Activated CD8-positive, alpha-beta T cell treated with anti-CD3 and anti-CD28 coated beads, Interleukin-2, amount 10 ng/mL, durations not matched to agents 7 days and 5 days (primary cell): ENCODE data around the gene A2M. TPM values are rescaled to one million over a fixed set of nuclear protein-coding genes. Genes with fewer than 3 reads are reported as not detected.
"Not testable (repeated sequence)": the region's sequence is repeated elsewhere in the genome, so short reads cannot be mapped to it uniquely, and the experiment has no call there.

ENCODE experiments used
- ATAC-seq: fragments of 150-1000 bp; cut with Tn5 transposase; one replicate; pipeline ENCODE4 v1.10.0; 2021; ENCODE audit warnings: moderate library complexity
- CTCF ChIA-PET: fragments of 350-600 bp; sonication (Branson Sonifier 250); formaldehyde crosslinking; loops from one replicate; lab custom pipeline; 2021; ENCODE audit warnings: antibody characterized with exemption; lab: Charles Lee
- POLR2A ChIA-PET: fragments of 350-600 bp; sonication (Branson Sonifier 250); formaldehyde crosslinking; loops from one replicate; lab custom pipeline; 2021; ENCODE audit warnings: antibody characterized with exemption; lab: Charles Lee
- DNase-seq: peaks from one replicate; pipeline ENCODE4 v3.0.0-alpha.2; 2020
- H3K27ac Mint-ChIP-seq: one replicate; pipeline ENCODE4 v1.8.0; 2021; ENCODE audit warnings: mild to moderate bottlenecking, mixed read lengths
- H3K27me3 Mint-ChIP-seq: one replicate; pipeline ENCODE4 v1.8.0; 2021; ENCODE audit warnings: low read depth, mixed read lengths
- H3K36me3 Mint-ChIP-seq: one replicate; pipeline ENCODE4 v1.8.0; 2021; ENCODE audit warnings: low read depth, mixed read lengths
- H3K4me1 Mint-ChIP-seq: one replicate; pipeline ENCODE4 v1.8.0; 2021; ENCODE audit warnings: low read depth, mixed read lengths
- H3K4me3 Mint-ChIP-seq: one replicate; pipeline ENCODE4 v1.8.0; 2021; ENCODE audit warnings: mild to moderate bottlenecking, mixed read lengths
- H3K9me3 Mint-ChIP-seq: one replicate; pipeline ENCODE4 v1.8.0; 2022; ENCODE audit warnings: mixed read lengths; ENCODE audit not compliant: insufficient read depth
- total RNA-seq, 2 experiments: library from RNA; stranded (reverse); gene quantifications; one replicate each; pipeline ENCODE4 v1.2.3, GENCODE V29; 2021

The A2M gene
- not detected for total RNA-seq

- Mint-ChIP-seq H3K9me3 (no peaks in the 10 kb centered on the region), H3K27me3 (peaks cover 9% of the 10 kb centered on the region), H3K4me1 (peaks cover 8% of the 10 kb centered on the region), H3K36me3 (no peaks in the 10 kb centered on the region), H3K27ac (no peak within 1 kb of the TSS), H3K4me3 (no peak within 1 kb of the TSS)
- ChIA-PET CTCF (interaction anchor here (1.6 kb wide), 1 partner anchor 20 kb away, joined by 5 read pairs; no protein-coding TSS in a partner anchor), POLR2A (no interaction called here)
- no peak for ATAC-seq
- DNase-seq: no peak
These were observed at the start of gene A2M for GRCh38 chr12:9115731-9116559. TSS of gene A2M (minus strand) at chr12:9115919. CDS start at chr12:9115849, 70 bp downstream.

DNA sequence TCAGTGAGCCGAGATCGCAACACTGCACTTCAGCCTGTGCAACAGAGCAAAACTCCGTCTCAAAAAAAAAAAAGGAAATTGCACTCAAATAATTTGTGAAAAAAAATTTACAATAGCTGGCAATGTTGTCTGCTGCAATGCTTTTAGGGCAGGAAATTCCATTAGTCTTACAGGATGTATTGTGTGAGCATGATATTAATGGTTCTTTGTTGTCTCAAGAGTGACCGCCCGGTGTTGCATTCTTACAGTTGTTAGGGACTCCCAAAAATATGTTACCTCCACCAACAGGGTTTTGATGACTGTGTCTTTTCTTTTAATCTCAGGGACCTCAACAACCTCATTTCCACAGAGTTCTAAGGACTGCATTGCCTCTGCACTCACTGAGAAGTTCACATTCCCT lies 47.7 kb upstream of the A2M start:
- H3K4me1 Mint-ChIP-seq: no peaks in the 10 kb centered on the region
- no peak for DNase-seq
- ChIA-PET CTCF (no interaction called here), POLR2A (no interaction called here)
- no peak overlapping the region for H3K27ac Mint-ChIP-seq
- H3K4me3 Mint-ChIP-seq: no peak overlapping the region
- no peaks in the 10 kb centered on the region for H3K27me3 Mint-ChIP-seq
- H3K9me3 Mint-ChIP-seq: no peaks in the 10 kb centered on the region
- no peaks in the 10 kb centered on the region for H3K36me3 Mint-ChIP-seq
- ATAC-seq: no peak

GRCh38 chr12:9156119-9156518 lies 40.4 kb upstream of the A2M start:
- no peaks in the 10 kb centered on the region for H3K36me3 Mint-ChIP-seq
- no peak overlapping the region for H3K27ac Mint-ChIP-seq
- ChIA-PET CTCF (no interaction called here), POLR2A (no interaction called here)
- DNase-seq (no peak), ATAC-seq (no peak)
- no peaks in the 10 kb centered on the region for H3K4me1 Mint-ChIP-seq
- no peaks in the 10 kb centered on the region for H3K9me3 Mint-ChIP-seq
- H3K27me3 Mint-ChIP-seq: no peaks in the 10 kb centered on the region
- no peak overlapping the region for H3K4me3 Mint-ChIP-seq

DNA sequence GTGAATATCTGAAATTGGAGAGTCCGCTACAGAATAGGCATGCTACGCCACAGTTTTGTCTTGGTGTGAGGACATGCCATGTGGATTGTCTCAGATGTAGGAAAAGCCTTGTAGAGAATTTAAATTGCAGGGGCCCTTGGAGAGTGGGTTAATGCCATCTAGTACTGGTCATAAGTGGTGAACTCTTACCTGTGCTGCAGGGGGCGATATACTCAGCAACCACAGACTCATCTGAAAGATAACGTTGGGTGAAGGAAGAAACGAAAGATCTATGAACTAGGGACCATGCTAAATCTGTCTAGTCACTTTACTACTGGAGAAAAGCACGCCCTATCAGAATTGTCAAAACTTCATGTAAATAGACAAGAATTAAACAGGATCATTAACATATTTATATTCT lies 33.7 kb upstream of the A2M start:
- peaks cover 2% of the 10 kb centered on the region for H3K36me3 Mint-ChIP-seq
- ChIA-PET CTCF (no interaction called here), POLR2A (no interaction called here)
- H3K27ac Mint-ChIP-seq: no peak overlapping the region
- DNase-seq (no peak), ATAC-seq (no peak)
- H3K27me3 Mint-ChIP-seq: no peaks in the 10 kb centered on the region
- no peaks in the 10 kb centered on the region for H3K9me3 Mint-ChIP-seq
- H3K4me3 Mint-ChIP-seq: no peak overlapping the region
- H3K4me1 Mint-ChIP-seq: peaks cover 3% of the 10 kb centered on the region

DNA sequence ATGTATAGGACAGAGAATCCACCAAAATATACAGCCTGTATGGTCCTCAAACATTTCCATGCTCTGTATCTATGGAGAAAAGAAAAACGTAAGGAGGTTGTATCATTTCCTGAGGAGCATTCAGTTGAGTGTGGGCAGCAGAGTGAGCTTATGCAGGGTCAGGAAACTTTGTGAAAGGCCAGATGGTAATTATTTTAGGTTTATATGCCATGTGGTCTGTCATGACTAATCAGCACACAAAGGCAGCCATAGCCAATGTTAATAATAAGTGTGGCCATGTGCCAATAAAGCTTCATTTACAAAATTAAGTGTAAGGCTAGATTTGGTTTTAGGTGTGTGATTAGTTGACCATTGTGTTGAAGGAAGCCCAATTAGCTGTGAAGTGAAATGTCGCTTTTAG lies 33.2 kb upstream of the A2M start:
- POLR2A ChIA-PET: no interaction called here
- H3K4me1 Mint-ChIP-seq: peaks cover 3% of the 10 kb centered on the region

GRCh38 chr12:9147461-9147860 lies 31.7 kb upstream of the A2M start:
- DNase-seq (no peak), ATAC-seq (no peak)
- H3K4me3 Mint-ChIP-seq: no peak overlapping the region
- CTCF ChIA-PET: no interaction called here
- no peak overlapping the region for H3K27ac Mint-ChIP-seq
- H3K27me3 Mint-ChIP-seq: no peaks in the 10 kb centered on the region
- POLR2A ChIA-PET: no interaction called here
- peaks cover 2% of the 10 kb centered on the region for H3K36me3 Mint-ChIP-seq
- H3K4me1 Mint-ChIP-seq: peaks cover 3% of the 10 kb centered on the region
- H3K9me3 Mint-ChIP-seq: peaks cover 4% of the 10 kb centered on the region

More for the DNA sequence above, 33.2 kb upstream of the A2M start:
- Mint-ChIP-seq H3K27ac (no peak overlapping the region), H3K4me3 (no peak overlapping the region), H3K9me3 (peaks cover 2% of the 10 kb centered on the region), H3K36me3 (peaks cover 2% of the 10 kb centered on the region), H3K27me3 (no peaks in the 10 kb centered on the region)
- ATAC-seq (no peak), DNase-seq (no peak)
- CTCF ChIA-PET: no interaction called here

DNA sequence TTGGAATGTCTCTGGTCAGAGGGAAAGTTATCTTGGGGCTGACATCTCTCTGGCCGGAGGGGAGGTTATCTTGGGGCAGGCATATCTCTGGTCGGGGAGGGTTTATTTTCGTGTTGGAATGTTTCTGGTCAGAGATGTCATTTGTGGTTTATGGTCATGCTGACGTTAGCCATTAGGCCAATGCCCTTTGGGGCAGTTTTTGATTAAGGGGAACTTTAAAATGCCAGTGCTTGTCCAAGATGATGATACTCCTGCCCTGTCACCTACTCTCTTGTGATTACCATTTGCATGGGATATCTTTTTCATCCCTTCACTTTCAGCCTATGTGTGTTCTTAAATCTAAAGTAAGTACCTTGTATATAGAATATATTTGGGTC lies 29.0 kb upstream of the A2M start:
- POLR2A ChIA-PET: no interaction called here
- no peak overlapping the region for H3K4me3 Mint-ChIP-seq
- peaks cover 2% of the 10 kb centered on the region for H3K36me3 Mint-ChIP-seq
- ATAC-seq: no peak
- H3K9me3 Mint-ChIP-seq: peaks cover 4% of the 10 kb centered on the region
- CTCF ChIA-PET: no interaction called here
- no peak overlapping the region for H3K27ac Mint-ChIP-seq
- peaks cover 3% of the 10 kb centered on the region for H3K4me1 Mint-ChIP-seq
- DNase-seq: no peak
- peaks cover 3% of the 10 kb centered on the region for H3K27me3 Mint-ChIP-seq

GRCh38 chr12:9143929-9144729 lies 28.4 kb upstream of the A2M start:
- ATAC-seq: no peak
- H3K36me3 Mint-ChIP-seq: peaks cover 2% of the 10 kb centered on the region
- ChIA-PET CTCF (no interaction called here), POLR2A (no interaction called here)
- peaks cover 3% of the 10 kb centered on the region for H3K4me1 Mint-ChIP-seq
- peaks cover 3% of the 10 kb centered on the region for H3K27me3 Mint-ChIP-seq
- no peak overlapping the region for H3K4me3 Mint-ChIP-seq
- H3K9me3 Mint-ChIP-seq: peaks cover 4% of the 10 kb centered on the region
- H3K27ac Mint-ChIP-seq: no peak overlapping the region
- no peak for DNase-seq

DNA sequence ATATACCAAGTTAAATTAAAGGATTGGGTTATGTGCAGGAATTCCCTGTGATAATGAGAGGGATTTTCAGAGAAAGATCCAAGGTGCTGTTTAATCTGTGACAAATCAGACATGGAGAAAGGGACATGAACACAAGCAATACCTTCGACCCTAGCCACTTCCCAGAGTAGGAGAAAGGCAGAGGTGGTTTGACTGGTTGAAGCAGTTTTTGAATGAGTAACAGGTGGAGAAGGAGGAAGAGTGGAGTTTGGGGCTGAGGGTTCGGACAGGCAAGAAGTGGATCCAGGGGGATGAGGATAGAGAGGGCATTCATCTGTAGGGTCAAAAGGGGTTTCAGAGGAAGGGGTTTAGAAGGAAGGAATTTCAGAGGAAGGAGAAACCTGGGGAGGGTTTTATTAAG lies 27.4 kb upstream of the A2M start:
- ChIA-PET CTCF (no interaction called here), POLR2A (no interaction called here)
- DNase-seq (no peak), ATAC-seq (no peak)
- H3K27ac Mint-ChIP-seq: no peak overlapping the region
- peaks cover 4% of the 10 kb centered on the region for H3K9me3 Mint-ChIP-seq
- no peak overlapping the region for H3K4me3 Mint-ChIP-seq
- peaks cover 2% of the 10 kb centered on the region for H3K36me3 Mint-ChIP-seq
- H3K27me3 Mint-ChIP-seq: peaks cover 3% of the 10 kb centered on the region
- peaks cover 3% of the 10 kb centered on the region for H3K4me1 Mint-ChIP-seq

- POLR2A ChIA-PET, H3K4me3 Mint-ChIP-seq, H3K27ac Mint-ChIP-seq, CTCF ChIA-PET, DNase-seq, H3K36me3 Mint-ChIP-seq, ATAC-seq, H3K27me3 Mint-ChIP-seq, H3K4me1 Mint-ChIP-seq, H3K9me3 Mint-ChIP-seq: not testable (repeated sequence)
These were observed 24.0 kb upstream of the A2M start for GRCh38 chr12:9139588-9140290.

GRCh38 chr12:9135903-9136310 lies 20.2 kb upstream of the A2M start:
- no peak for DNase-seq
- Mint-ChIP-seq H3K27me3 (peaks cover 8% of the 10 kb centered on the region), H3K4me1 (no peaks in the 10 kb centered on the region), H3K9me3 (no peaks in the 10 kb centered on the region), H3K36me3 (no peaks in the 10 kb centered on the region), H3K27ac (no peak overlapping the region), H3K4me3 (no peak overlapping the region)
- ATAC-seq: no peak
- ChIA-PET CTCF (interaction anchor here (0.9 to 1.0 kb wide), 2 partner anchors 9 to 19 kb away, joined by 3 to 5 read pairs; no protein-coding TSS in a partner anchor), POLR2A (no interaction called here)
